Right hindlimb (tissue), 1 donor: ENCODE data around the gene DIAPH3.

Experiments
- DNase-seq: peaks from one replicate; pipeline ENCODE4 v3.0.0-alpha.2; 2018

DIAPH3 gene

DNA sequence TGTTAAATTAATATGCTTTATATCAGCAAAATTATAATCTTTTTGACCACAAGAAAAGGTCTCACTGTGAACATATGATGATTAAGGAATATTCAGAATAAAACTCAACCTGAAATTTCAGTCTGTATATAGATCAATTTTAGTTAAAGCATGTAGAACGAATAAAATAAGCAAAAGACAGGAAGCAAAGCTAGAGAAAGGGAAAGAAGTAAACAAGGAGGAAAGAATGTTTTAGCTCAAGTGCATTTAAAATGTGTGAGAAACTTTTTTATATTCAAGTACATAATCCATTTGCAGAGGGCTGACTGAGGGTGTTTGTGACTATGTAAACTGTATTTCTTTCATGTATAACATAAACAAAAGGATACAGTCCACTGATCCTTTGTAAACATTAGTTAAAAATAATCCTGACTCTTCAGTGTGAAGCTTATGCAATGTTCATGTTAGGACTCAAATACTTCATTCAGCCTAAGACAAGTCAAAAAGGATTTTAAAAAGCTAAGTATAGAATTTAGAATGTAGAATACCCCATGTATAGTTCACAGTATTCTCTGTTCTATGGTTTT is 472.1 kb downstream of the DIAPH3 start:
- DNase-seq, result no peak

DNA sequence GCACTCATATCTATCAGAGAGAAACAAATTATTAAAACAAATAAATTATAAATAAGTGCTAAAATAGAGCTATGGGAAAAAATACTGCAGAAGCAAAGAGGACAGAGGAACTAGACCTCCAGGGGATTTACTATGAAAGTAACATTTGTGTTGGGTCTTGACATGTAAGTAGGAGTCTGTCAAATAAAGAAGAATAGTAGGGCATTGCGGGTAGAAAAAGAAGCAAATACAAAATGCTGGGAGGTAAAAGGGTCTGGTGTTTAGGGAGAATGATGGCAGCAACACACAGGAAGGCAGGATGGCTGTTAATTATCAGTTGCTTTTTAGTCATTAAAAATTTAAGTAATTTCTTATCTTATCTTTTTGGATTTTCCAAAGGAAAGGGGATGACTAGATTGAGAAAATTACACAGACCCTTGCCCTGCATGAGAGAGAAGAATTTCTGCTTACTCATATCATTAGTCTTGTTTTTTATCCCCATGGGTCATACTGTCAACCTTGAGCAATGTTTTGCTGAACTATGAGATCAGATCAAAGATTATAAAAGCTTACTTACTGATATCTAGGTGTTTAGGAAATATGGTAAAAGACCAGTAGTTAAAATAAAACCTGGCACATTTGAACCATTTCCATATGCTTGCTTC is 472.7 kb downstream of the DIAPH3 start:
- DNase-seq, result no peak

DNA sequence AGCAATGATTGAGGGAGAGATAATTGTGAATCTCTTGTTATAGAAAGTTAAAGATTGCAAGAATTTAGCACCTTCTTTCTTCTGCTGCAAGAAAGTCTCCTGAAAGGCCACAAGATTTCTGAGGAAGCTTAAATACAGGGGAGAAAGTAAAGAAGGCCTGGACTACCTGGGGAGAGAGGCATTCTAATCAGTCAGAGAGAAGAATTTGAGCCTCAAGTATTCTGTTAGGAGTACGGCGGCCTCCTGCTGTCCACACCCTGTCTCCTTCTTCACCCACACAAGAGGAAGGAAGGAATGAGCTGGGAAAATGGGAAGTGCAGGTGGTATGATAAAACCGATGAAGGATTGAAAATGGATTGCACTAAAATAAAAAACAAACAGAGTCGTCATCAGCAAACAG is 474.7 kb downstream of the DIAPH3 start:
- DNase-seq, result no peak

DNA sequence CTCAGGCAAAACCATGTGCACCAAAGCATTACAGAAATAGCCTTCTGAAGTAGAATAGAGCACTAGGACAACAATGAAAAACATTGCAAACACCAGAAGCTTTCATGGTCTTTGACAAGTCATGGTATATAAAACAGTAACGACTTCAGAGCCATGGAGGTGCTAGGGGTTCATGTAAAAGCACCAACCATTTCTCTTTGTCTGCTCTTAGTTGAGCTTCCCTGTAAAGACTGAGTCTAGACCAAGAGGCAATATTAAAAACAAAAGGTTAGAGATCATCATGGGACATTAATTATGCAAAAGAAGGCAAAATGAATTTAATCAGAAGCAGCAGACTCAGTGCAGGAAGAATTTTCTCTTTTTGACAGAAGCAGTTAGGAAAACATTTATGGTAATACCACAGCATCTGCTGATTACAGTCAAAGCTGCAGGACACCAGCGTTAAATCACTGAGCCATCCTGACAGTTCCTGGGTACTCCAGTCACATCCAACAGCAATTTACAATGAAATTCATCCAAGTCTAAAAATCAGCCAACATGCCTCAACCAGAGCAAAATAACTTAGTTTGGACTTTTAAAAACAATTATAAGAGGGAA is 476.8 kb downstream of the DIAPH3 start:
- no peak for DNase-seq

DNA sequence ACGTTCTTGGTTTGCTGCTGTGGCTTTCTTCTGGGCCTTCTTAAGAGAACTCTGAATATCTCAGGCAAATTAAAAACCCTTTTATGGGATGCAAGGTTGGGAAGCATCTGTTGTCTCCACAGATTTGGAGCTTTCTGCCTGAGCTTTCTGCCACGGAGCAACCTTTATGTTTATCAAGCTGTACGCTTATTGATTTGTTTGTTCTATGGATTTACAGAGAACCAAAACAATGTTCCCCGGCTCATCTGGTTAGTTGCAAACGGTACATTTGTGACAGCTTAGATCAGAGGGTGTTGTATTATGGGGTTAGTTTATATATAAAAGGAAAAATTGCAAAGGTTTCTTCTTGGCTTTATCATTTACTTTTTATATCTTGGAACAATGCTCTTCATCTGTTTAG is 479.6 kb downstream of the DIAPH3 start:
- no peak for DNase-seq

DNA sequence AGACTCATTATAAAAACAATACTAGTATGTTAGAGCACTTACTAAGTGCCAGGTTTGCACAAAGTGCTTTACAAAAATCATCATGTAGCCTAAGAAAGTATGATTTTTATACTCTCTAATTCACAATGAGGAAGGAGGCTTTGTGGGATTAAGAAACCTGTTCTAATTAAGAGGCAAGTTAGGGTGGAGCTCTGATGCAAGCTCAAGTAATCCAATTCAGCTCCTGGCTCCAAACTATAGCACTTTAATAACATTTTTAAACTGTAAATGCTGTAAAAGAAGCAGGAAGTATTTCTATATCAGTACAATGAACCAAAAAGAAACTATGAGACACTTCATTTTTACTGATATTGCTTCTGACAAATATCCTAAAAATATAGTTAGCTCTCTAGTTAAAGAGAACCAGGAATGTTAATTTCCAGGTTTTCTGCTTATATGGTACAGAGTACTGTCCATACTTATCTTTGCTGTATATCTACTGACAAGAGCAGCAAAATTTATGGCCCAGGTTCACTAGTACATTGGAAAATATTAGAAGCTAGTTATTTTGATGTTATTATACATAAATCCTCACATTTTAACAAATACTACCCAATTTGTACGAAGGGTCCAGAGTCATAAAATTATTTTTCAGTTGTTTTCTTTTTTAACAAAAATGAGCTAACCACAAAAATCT is 482.0 kb downstream of the DIAPH3 start:
- no peak for DNase-seq

DNA sequence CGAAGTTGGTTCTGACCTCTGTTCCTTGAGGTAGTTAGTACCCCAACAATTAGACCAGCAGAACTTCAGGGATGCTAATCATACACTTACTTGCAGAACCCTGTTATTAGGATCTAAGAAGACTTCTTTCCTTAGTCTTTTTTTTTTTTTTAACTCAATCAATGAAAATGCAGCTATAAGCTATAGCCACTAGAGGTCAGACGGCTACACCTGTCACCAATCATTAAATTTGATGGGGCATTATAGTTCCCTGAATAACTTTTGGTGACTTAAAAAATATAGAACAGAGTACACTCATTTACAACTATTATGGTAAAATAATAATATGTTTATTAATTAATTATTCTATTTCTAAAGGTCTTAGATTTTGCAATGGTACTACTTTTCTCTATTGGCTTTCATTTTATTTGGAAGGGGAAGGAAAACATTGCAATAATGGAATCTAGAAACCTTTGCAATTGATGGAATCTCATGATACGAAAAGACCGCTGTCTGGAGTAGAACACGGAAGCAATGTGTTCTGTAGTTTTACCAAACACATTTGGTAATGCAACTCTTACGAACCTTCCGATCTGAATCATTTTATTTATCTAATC is 483.2 kb downstream of the DIAPH3 start:
- no peak for DNase-seq

DNA sequence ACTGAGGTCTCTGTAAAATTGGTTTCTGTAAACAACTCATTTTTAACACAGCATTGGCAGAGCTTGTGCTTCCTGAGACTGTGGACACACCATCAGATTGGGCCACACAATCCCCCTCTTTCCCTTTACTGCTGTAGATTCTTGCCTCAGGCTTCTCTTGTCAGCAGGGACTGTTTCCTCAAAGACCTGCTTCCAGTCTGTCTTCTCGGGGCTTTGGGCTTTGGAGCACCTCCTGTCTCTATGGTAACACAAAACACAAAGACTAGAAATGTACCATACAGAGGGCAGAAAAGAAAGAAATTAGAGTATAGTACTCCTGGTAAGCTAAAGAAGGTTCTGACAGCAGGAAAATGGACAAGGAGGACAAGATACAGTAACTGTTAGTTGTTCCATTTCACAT is 484.5 kb downstream of the DIAPH3 start:
- no peak for DNase-seq

DNA sequence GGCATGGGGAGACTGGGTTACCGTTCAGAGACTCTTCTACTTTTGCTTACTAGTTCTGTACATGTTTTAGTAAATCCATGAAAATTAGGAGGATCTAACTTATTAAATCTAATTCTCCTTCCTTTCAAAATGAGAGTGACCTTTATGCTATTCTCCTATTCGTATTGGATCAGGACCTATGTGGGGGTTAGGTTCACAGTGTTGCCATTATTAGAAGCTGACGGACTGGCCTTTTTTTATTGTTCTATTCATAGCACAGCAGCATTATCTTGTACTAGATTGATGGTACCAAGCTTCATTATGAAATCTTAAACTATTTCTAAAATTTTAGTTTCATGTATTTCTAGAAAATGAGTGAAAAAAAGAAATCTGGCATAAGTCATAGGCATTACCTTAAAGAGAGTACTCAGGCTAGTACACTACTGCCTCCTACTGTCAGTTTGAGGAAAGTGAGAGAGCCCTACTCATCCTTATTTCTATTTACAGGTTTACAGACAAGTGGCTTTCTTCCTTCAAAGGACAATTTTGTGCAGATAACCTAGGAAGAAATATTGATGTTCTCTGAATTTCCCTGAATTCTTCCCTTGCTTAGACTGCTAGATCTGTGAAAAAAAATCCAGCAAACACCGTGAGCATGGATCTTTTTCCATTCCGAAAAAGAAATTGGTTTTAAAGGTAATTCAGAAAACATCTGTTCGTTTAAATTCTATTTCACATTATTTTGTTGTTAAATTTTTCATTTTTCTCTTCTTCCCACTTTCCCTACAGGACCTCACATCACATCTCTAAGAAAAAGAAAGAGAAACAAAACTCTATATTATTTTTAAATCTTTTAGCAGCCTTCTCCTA is 485.5 kb downstream of the DIAPH3 start:
- no peak for DNase-seq

DNA sequence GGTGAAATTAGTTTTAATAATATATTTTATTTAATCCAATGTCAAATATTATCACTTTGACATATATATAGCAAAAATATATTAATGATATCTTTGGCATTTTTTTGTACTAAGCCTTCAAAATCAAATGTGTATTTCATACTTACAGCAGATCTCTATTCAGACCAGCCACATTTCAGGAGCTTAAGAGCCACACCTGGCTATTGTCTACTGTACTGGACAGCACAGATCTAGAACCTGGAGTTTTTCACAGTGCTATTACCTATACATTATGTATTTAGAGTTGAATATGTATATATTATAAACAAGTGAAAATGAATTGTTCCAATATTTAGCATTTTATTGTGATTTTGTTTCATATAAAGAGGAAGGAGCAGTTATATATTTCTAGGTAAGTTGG is 486.3 kb downstream of the DIAPH3 start:
- DNase-seq, result no peak

DNA sequence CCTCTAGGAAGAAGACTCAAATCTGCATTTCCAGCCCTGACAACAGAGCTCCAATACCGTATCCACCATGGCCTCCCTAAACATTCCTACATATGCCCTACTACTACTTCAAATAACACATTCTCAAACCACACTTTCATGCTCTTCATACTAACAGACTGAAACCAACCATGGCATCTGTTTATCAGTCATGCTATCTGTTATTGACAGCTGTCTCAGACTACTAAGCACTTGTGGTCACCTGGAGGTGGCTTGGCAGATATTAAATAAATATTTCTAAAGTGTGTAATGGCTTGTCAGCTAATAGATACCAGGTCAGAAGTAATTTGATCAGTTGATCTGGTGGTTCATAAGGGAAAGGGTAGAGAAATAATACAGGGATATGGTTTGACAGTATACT is 489.1 kb downstream of the DIAPH3 start:
- DNase-seq, result no peak

DNA sequence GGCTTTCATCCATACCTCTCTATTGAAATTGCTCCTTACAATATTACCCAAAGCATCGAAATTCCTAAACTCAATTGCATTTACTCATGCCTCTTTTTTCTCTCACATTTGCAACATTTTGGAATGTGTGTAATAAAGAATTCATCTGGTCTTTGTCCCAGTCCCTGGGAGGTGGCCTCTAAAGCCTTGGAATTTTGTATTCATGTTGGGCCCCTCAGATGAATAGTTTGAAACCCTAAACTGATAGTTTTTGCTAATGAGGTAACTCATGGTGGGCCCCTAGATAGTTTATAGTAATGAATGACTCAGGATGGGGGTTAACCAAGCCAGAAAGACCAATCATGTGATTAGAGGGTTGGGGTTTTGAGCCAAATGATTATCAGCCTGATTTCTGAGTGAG is 490.4 kb downstream of the DIAPH3 start:
- DNase-seq, result no peak

DNA sequence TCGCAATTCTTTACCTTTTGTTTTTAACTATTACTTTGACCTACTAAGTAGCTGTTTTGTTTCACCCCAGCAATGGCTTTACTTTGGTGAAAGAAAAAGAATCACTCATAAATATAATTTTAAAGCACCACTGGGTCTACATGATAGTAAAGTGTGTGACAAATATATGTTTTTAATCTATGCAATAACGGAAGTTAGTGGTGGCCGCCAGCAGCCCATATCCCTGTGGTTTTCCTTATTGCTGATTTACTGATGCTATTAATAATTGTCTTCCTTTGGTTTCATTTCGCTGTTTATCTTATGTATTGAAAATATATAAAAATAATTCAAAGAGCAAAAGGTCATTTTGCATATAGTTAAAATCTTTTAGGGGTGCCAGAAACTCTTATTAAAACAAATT is 491.3 kb downstream of the DIAPH3 start:
- no peak for DNase-seq

DNA sequence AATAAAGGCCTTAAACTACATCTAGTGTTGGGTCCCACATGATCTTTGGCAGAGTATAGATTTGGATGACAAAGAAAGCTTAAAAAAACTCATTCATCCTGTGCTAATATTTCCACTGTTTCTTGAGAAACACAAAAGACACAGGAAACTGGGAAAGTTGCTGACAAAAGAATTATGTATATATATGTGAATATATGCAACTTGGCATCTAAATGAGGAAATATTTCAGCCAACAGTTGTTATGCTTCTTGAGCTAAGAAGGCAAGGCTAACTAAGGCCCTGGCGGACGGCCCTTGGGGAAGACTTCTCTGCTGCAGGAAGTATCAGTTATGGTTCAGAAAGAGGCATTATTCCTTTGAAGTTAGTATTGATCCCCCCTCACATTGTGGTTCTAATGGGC is 491.8 kb downstream of the DIAPH3 start:
- peak; percentile 38 for DNase-seq

DNA sequence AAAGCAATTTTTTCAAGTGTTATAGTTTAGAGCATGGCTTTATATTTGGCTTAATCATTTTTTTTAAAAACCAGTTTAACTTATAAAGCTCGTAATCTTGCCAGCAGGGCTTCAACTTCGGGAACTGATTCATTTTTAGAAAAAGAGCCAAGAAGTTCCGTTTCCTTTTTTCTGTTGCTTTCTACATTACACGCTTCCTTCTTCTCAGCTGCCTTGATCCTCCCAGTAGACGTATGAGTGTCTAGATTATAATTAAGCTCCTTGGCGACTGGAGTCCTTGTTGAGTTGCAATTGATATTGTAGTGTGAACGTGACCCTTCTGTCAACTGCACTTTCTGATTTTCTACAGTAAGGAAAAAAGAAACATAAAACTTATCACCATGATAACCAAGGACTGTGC is 497.2 kb downstream of the DIAPH3 start:
- DNase-seq, result no peak

DNA sequence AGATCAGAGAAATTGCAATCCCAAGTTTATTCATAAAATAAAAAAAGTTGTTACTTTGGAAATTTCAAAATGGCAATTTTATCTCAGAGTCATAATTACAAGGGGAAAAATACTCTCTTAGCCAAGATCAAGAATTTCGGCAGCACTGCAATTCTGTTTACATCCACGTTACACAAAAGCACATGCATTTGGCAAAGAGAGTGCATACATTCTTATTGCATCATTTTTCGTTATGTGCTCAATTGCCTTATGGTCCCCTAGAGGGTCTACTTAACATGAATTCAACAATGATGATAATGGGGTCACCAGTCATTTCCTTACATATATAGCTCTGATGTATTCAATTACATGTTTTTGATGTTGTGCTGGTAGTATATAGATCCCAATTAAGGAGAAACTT is 498.0 kb downstream of the DIAPH3 start:
- DNase-seq, result no peak

DNA sequence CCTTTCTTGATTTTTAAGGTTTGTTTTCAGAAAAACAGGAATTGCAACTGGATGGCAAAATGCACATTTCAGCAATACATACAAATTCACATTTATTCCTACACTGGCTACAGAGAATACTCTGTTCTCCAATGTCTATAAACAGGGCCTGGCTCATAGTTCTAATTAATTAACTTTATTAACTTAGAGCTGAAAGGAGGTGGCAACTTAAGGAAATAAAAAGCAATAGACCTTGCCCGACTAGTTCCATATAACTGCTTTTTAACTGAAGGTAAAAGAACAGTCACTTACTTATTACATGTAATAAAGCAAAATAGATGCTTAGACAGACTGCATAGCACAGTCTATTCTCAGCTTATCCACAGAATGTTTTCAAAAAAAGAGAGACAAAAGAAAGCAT is 498.5 kb downstream of the DIAPH3 start:
- DNase-seq, result no peak

DNA sequence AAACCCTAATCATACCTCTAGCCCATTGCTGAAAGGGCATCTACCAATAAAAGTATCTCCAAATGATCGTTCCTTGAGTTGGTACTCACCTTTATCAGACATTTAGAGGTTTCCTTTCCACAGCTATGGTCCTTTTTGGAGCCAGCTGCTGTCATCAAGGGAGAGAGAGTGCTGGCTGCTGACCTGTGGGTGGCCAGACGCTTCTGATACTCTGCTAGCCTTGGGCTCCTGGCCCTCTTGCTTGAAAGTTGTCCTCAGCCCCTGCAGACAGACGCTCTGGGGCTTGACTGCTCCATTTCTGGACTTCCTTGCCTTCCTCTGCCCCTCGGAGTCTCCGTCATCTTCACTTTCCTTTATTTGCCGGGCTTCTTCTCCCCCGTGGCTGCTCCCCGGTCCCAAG is 499.1 kb downstream of the DIAPH3 start:
- DNase-seq, result no peak

DNA sequence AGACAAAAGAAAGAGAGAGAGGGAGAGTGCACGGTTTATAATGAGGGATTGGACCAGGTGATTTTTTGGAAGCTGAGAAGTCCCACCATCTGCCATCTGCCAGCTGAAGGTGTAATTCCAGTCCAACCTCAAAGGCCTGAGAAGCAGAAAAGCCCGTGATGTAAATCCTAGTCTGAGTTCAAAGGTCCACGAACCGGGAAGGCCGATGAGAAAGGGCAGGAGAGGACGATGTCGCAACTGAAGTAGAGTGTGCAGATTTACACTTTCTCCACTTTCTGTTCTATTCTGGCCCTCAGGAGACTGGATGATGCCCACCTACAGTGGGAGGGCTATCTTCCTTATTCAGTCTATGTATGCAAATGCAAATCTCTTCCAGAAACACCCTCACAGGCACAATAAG is 500.0 kb downstream of the DIAPH3 start:
- no peak for DNase-seq

DNA sequence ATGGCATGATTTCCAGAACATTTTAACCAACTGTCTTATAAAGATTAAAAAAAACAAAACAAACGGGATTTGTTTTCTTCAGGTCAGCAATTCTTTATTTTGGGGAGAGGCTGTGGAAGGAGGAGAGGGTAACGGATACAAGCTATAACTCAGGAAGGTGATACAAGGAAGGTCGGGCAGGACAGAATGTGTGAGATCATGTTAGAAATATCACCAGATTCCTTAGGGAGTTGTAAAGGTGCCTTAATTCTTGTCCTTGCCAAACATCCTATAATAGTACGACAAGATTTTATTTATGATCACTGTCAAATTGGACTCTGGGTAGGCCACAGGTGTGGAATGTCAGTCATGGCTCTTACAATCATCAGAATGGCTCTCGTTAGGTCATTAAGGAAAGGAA is 503.1 kb downstream of the DIAPH3 start:
- DNase-seq, result no peak

DNA sequence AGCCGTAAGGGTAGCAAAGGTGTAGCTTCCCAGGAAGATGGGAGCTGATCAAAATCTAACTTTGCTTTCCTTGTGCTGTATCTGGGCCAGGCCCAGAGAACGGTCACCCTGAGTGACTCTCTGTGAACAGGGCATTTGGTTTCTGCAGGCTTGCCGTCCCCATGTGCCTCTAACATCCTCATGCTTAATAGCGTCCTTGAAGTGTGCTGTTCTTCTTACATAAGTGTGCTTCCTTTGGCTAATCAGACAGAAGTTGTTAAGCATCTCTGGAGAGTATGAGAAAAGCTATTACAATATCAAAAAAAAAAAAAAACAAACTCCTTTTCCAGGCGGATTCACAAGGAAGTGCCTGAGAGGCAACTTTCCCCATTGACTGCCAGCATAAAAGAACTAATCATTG is 503.7 kb downstream of the DIAPH3 start:
- DNase-seq, result no peak

DNA sequence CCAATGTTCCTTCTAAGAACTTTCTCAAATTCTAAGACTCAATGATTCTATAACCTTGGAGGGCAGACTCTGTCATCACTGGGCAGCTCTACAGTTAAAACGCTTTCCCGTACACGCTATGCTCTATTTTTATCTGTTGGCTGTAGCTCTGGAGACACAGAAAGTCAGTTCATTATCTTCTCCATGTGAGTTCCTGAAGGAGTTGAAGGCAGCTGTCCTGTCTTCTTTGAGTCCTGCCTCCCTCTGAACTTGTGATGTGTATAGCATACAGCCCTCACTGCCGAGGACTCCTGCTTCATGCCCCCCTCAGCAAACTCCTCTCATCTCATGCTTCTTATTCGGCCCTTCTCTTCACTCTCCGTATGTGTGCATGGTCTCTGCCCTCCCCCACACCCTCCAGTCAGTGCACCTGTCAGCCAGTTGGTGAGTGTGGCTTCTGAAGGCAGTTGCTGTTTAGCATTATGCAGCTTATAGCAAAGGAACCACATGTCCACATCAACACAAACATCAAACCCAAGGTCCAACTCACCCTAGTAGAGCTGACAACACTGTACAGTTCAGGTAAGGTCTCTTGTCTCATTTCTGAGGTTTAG is 504.9 kb downstream of the DIAPH3 start:
- DNase-seq, result peak; percentile 45
